B cell (primary cell): ENCODE data around the gene EHBP1. TPM values are rescaled to one million over a fixed set of nuclear protein-coding genes. Genes with fewer than 3 reads are reported as not detected.

Experiments used
- ATAC-seq: fragments of 200-7000 bp; cut with Tn5 transposase; one replicate; pipeline ENCODE4 v1.10.0; 2021; ENCODE audit warnings: low read depth, mild to moderate bottlenecking, moderate number of reproducible peaks, moderate library complexity
- CTCF ChIA-PET: fragments of 350-600 bp; sonication (Branson Sonifier 250); formaldehyde crosslinking; loops from one replicate; lab custom pipeline; 2021; ENCODE audit warnings: antibody characterized with exemption, inconsistent platforms; lab: Charles Lee
- POLR2A ChIA-PET: fragments of 350-600 bp; sonication (Branson Sonifier 250); formaldehyde crosslinking; loops from one replicate; lab custom pipeline; 2021; ENCODE audit warnings: antibody characterized with exemption; lab: Charles Lee
- DNase-seq: peaks from one replicate; pipeline ENCODE4 v3.0.0; 2013
- H2AFZ ChIP-seq: 2 replicates; pipeline ENCODE4 v1.6.1; 2012; ENCODE audit warnings: mild to moderate bottlenecking, low read depth, low read length; ENCODE audit not compliant: insufficient read depth, poor library complexity, severe bottlenecking
- H3K27ac ChIP-seq, 2 donors: 1 replicate in 1 of 2; 2 replicates in 1 of 2; pipeline ENCODE4 v1.5.1; 2012 to 2013; ENCODE audit warnings: low read length in 2 of 2, mild to moderate bottlenecking in 2 of 2, moderate library complexity in 1 of 2
- H3K27me3 ChIP-seq, 4 experiments: fragments of 200-600 bp in 1 of 4; sonication (generic) in 1 of 4; replicated peaks in 1 of 4; 1 replicate in 2 of 4; 2 replicates in 2 of 4; pipeline versions ENCODE4 v1.6.1 to v1.7.0; 2013 to 2016; ENCODE audit warnings: low read length in 3 of 4, mild to moderate bottlenecking in 2 of 4, mixed read lengths in 1 of 4, moderate library complexity in 1 of 4; ENCODE audit not compliant: insufficient read depth in 4 of 4, control insufficient read depth in 3 of 4; ENCODE audit errors: control extremely low read depth in 1 of 4
- H3K36me3 ChIP-seq, 2 experiments: replicated peaks in 1 of 2; 1 replicate in 1 of 2; 2 replicates in 1 of 2; pipeline versions ENCODE4 v1.6.1 to v1.7.1; 2013; ENCODE audit warnings: low read length in 1 of 2; ENCODE audit not compliant: insufficient read depth in 2 of 2, control insufficient read depth in 1 of 2; ENCODE audit errors: control extremely low read depth in 1 of 2, extremely low read depth in 1 of 2
- H3K4me1 ChIP-seq, 2 donors: fragments of 200-600 bp in 1 of 2; sonication (generic) in 1 of 2; 1 replicate in 1 of 2; 2 replicates in 1 of 2; pipeline versions ENCODE4 v1.5.1 to v1.6.1; 2013 to 2017; ENCODE audit warnings: low read length in 2 of 2; ENCODE audit not compliant: control insufficient read depth in 2 of 2, insufficient read depth in 2 of 2
- H3K4me2 ChIP-seq: replicated peaks from 2 replicates; pipeline ENCODE3; 2012; ENCODE audit warnings: mild to moderate bottlenecking, low read depth, low read length; ENCODE audit not compliant: poor library complexity, severe bottlenecking
- H3K4me3 ChIP-seq, 5 experiments: fragments of 200-600 bp in 1 of 5; sonication (generic) in 1 of 5; 1 replicate in 3 of 5; 2 replicates in 2 of 5; pipeline versions ENCODE4 v1.5.1 to v1.7.0; 2011 to 2016; ENCODE audit warnings: low read length in 4 of 5, mild to moderate bottlenecking in 4 of 5, low read depth in 2 of 5, control low read depth in 1 of 5, moderate library complexity in 1 of 5; ENCODE audit not compliant: insufficient read depth in 1 of 5; ENCODE audit errors: control extremely low read depth in 1 of 5, extremely low read depth in 1 of 5
- H3K79me2 ChIP-seq: fragments of 200-600 bp; sonication (generic); one replicate; pipeline ENCODE4 v1.6.0; 2016; ENCODE audit warnings: low read length; ENCODE audit not compliant: control insufficient read depth, insufficient read depth
- H3K9ac ChIP-seq: fragments of 200-600 bp; sonication (generic); 2 replicates; pipeline ENCODE4 v1.6.1; 2017; ENCODE audit warnings: mild to moderate bottlenecking, low read length, moderate library complexity
- H3K9me3 ChIP-seq, 3 donors: one replicate each; pipeline versions ENCODE4 v1.6.1 to v1.7.1; 2013; ENCODE audit warnings: low read length in 2 of 3; ENCODE audit not compliant: control insufficient read depth in 2 of 3, insufficient read depth in 1 of 3; ENCODE audit errors: control extremely low read depth in 1 of 3
- H4K20me1 ChIP-seq: 2 replicates; pipeline ENCODE4 v1.6.0; 2012; ENCODE audit warnings: mild to moderate bottlenecking, low read length; ENCODE audit not compliant: insufficient read depth, control insufficient read depth, poor library complexity, severe bottlenecking
- H3K27ac Mint-ChIP-seq: one replicate; pipeline ENCODE4 v1.8.0; 2021; ENCODE audit warnings: mixed read lengths
- H3K27me3 Mint-ChIP-seq: one replicate; pipeline ENCODE4 v1.8.0; 2021; ENCODE audit warnings: mixed read lengths
- H3K4me1 Mint-ChIP-seq: one replicate; pipeline ENCODE4 v1.8.0; 2021; ENCODE audit warnings: mixed read lengths
- H3K4me3 Mint-ChIP-seq: one replicate; pipeline ENCODE4 v1.8.0; 2021; ENCODE audit warnings: mixed read lengths
- H3K9me3 Mint-ChIP-seq: one replicate; pipeline ENCODE4 v1.8.0; 2022; ENCODE audit warnings: mixed read lengths; ENCODE audit not compliant: insufficient read depth
- CTCF ChIP-seq: fragments of 200-600 bp; IDR thresholded peaks from one replicate; pipeline ENCODE4 v1.8.0; 2022; ENCODE audit warnings: antibody characterized with exemption, mild to moderate bottlenecking
- EZH2 ChIP-seq: IDR thresholded peaks from 2 replicates; pipeline ENCODE4 v1.6.1; 2012; ENCODE audit warnings: borderline replicate concordance, low read depth, mild to moderate bottlenecking, moderate library complexity, low read length; ENCODE audit not compliant: insufficient read depth, poor library complexity, severe bottlenecking
- whole genome bisulfite sequencing: methylation state at CpG from one replicate; pipeline ENCODE4 v1.1.5; 2013; ENCODE audit warnings: missing lambda C conversion rate; ENCODE audit not compliant: insufficient coverage; 5-methylcytosine and 5-hydroxymethylcytosine counted together
- intact Hi-C: fragments of 100-400 bp; cut with micrococcal nuclease; formaldehyde crosslinking; loops from one replicate; pipeline ENCODE4 v1.10.0; 2022
- polyA plus RNA-seq: library from polyadenylated mRNA; depleted of rRNA; stranded (reverse); fragments of >200 nt; gene quantifications from 2 replicates; pipeline ENCODE4 v1.2.3, GENCODE V29; 2012
- total RNA-seq, 2 donors: library from RNA; stranded (reverse); fragments of 120-200 nt in 1 of 2; gene quantifications; 1 replicate in 1 of 2; 2 replicates in 1 of 2; pipeline versions ENCODE4 v1.2.3 to v1.2.4, GENCODE V29; 2013 to 2022

The EHBP1 gene
- total and polyA plus RNA-seq, 2 donors (not counting 1 experiment from before 2014, with no cell fraction given): 8.8 to 34.7 TPM

DNA sequence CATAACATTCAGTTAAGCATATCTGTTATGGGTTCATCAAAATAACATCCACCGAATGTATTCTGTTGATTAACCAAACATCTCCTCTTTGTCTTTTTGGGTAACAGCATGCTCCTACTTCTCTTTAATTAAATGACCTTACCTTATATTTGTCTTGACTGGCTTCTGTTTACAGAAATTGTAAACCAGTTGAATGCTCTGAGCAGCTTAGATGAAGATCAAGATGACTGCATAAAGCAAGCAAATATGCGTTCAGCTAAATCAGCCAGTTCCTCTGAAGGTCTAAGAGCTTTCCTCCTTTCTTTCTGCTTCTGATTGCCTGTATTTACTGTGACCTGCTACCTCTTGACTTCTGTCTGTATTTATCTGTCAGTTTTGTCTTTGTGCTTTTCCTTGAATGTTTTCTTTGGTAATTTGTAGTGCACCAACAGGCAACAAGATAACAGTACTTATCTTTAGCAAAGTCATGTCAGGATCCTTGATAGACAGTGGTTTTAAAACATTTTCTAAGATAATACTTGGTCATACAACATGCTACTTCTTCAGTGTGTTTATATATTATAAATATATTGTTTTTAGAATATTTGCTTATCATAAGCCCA lies 152.8 kb downstream of the EHBP1 start:
- Histone ChIP-seq H3K27ac (no peak overlapping the region), H3K27me3 (no peaks in the 10 kb centered on the region), H3K79me2 (no peaks in the 10 kb centered on the region), H2AFZ (no peak overlapping the region), H3K4me3 (no peak overlapping the region), H3K36me3 (no peaks in the 10 kb centered on the region), H3K4me1 (no peaks in the 10 kb centered on the region), H3K9me3 (no peaks in the 10 kb centered on the region), H4K20me1 (no peaks in the 10 kb centered on the region), H3K9ac (no peak overlapping the region), H3K4me2 (no peak overlapping the region)
- 100% methylated on average over 1 of the region's 2 CpGs for WGBS
- Mint-ChIP-seq H3K27me3 (no peaks in the 10 kb centered on the region), H3K4me1 (no peaks in the 10 kb centered on the region), H3K9me3 (no peaks in the 10 kb centered on the region), H3K4me3 (no peak overlapping the region), H3K27ac (no peak overlapping the region)
- no peak for DNase-seq
- ChIA-PET CTCF (no interaction called here), POLR2A (no interaction called here)
- intact Hi-C loops: no loop called here
- ATAC-seq: no peak
- TF ChIP-seq CTCF (no peak), EZH2 (no peak)

GRCh38 chr2:62868947-62869346 lies 163.4 kb downstream of the EHBP1 start:
- ATAC-seq (no peak), DNase-seq (no peak)
- H3K79me2 ChIP-seq: no peaks in the 10 kb centered on the region
- Mint-ChIP-seq H3K27me3 (no peaks in the 10 kb centered on the region), H3K9me3 (peaks cover 10% of the 10 kb centered on the region), H3K4me3 (no peak overlapping the region), H3K27ac (no peak overlapping the region), H3K4me1 (no peaks in the 10 kb centered on the region)
- ChIA-PET POLR2A (no interaction called here), CTCF (no interaction called here)
- H3K27me3 ChIP-seq: no peaks in the 10 kb centered on the region
- H3K4me2 ChIP-seq: no peak overlapping the region
- H2AFZ ChIP-seq: no peak overlapping the region
- H3K4me1 ChIP-seq: no peaks in the 10 kb centered on the region
- no peak for TF ChIP-seq EZH2
- TF ChIP-seq CTCF: no peak
- H3K9me3 ChIP-seq: peaks cover 0 to 12% (median 10%) of the 10 kb centered on the region in 3 donors
- no peak overlapping the region for H3K9ac ChIP-seq
- 83% methylated on average over 1 of the region's 3 CpGs for WGBS
- intact Hi-C loops: no loop called here
- no peaks in the 10 kb centered on the region for H4K20me1 ChIP-seq
- peaks cover 1 to 4% of the 10 kb centered on the region in 2 experiments for H3K36me3 ChIP-seq
- no peak overlapping the region for H3K27ac ChIP-seq
- H3K4me3 ChIP-seq: no peak overlapping the region
